Effector memory CD4-positive, alpha-beta T cell (primary cell): Measurements from ENCODE around the gene GFAP.
A peak's percentile ranks its signal among the peaks of the same experiment; 100 is the strongest.
"Not testable (repeated sequence)": the region's sequence is repeated elsewhere in the genome, so short reads cannot be mapped to it uniquely, and the experiment has no call there.

Experiments
- DNase-seq, 3 donors: peaks; one replicate each; pipeline ENCODE4 v3.0.0-alpha.2; 2020
- H3K27ac ChIP-seq: 2 replicates; pipeline ENCODE4 v1.7.0; 2013; ENCODE audit warnings: mild to moderate bottlenecking, low read length, moderate library complexity; ENCODE audit not compliant: insufficient read depth, poor library complexity, severe bottlenecking
- H3K27me3 ChIP-seq: replicated peaks from 2 replicates; pipeline ENCODE4 v1.7.0; 2013; ENCODE audit warnings: mild to moderate bottlenecking, low read length; ENCODE audit not compliant: insufficient read depth, control insufficient read depth, poor library complexity, severe bottlenecking
- H3K36me3 ChIP-seq: 2 replicates; pipeline ENCODE4 v1.7.0; 2013; ENCODE audit warnings: mild to moderate bottlenecking, low read length, moderate library complexity; ENCODE audit not compliant: control insufficient read depth, insufficient read depth
- H3K4me1 ChIP-seq: 2 replicates; pipeline ENCODE4 v1.7.0; 2013; ENCODE audit warnings: low read length, mild to moderate bottlenecking; ENCODE audit not compliant: control insufficient read depth, insufficient read depth, poor library complexity, severe bottlenecking
- H3K4me3 ChIP-seq: 2 replicates; pipeline ENCODE4 v1.7.0; 2013; ENCODE audit warnings: low read length, low read depth, mild to moderate bottlenecking; ENCODE audit not compliant: insufficient read depth, poor library complexity, severe bottlenecking
- H3K9me3 ChIP-seq: 2 replicates; pipeline ENCODE4 v1.7.0; 2013; ENCODE audit warnings: mild to moderate bottlenecking, low read length, moderate library complexity; ENCODE audit not compliant: control insufficient read depth

Gene GFAP

GRCh38 chr17:44947461-44948314, 32.4 kb upstream of the GFAP start, which contains the start of gene KIF18B:
KIF18B (minus strand) TSS chr17:44947773; CDS start chr17:44936344, 11,429 bp downstream.
- Histone ChIP-seq H3K36me3 (no peaks in the 10 kb centered on the region), H3K27me3 (no peaks in the 10 kb centered on the region), H3K4me1 (peaks cover 8% of the 10 kb centered on the region), H3K4me3 (peak within 1 kb of the TSS; percentile 78), H3K9me3 (no peaks in the 10 kb centered on the region), H3K27ac (peak within 1 kb of the TSS; percentile 54)
- peak; percentile 75 to 82 (median 79) for DNase-seq

GRCh38 chr17:44945652-44946051, 30.4 kb upstream of the GFAP start:
- not testable (repeated sequence) for H3K4me1 ChIP-seq, H3K4me3 ChIP-seq, H3K27me3 ChIP-seq, DNase-seq, H3K9me3 ChIP-seq, H3K36me3 ChIP-seq, H3K27ac ChIP-seq

GRCh38 chr17:44942456-44942855, 27.2 kb upstream of the GFAP start:
- Histone ChIP-seq H3K9me3 (no peaks in the 10 kb centered on the region), H3K36me3 (no peaks in the 10 kb centered on the region), H3K27me3 (no peaks in the 10 kb centered on the region), H3K27ac (no peak overlapping the region), H3K4me3 (no peak overlapping the region), H3K4me1 (peaks cover 8% of the 10 kb centered on the region)
- no peak for DNase-seq

GRCh38 chr17:44941712-44942331, 26.5 kb upstream of the GFAP start:
- Histone ChIP-seq H3K27ac (no peak overlapping the region), H3K4me3 (no peak overlapping the region), H3K36me3 (no peaks in the 10 kb centered on the region), H3K27me3 (no peaks in the 10 kb centered on the region), H3K9me3 (no peaks in the 10 kb centered on the region), H3K4me1 (peaks cover 1% of the 10 kb centered on the region)
- DNase-seq = no peak

- Histone ChIP-seq H3K4me3 (no peak overlapping the region), H3K27me3 (no peaks in the 10 kb centered on the region), H3K4me1 (no peaks in the 10 kb centered on the region), H3K36me3 (no peaks in the 10 kb centered on the region), H3K9me3 (no peaks in the 10 kb centered on the region), H3K27ac (no peak overlapping the region)
- DNase-seq = no peak
Measured at GRCh38 chr17:44940768-44941167, 25.5 kb upstream of the GFAP start.

GRCh38 chr17:44940317-44940716, 25.0 kb upstream of the GFAP start:
- no peaks in the 10 kb centered on the region for H3K4me1 ChIP-seq
- no peak overlapping the region for H3K27ac ChIP-seq
- H3K4me3 ChIP-seq = no peak overlapping the region
- H3K27me3 ChIP-seq = no peaks in the 10 kb centered on the region
- no peaks in the 10 kb centered on the region for H3K36me3 ChIP-seq
- no peak for DNase-seq
- no peaks in the 10 kb centered on the region for H3K9me3 ChIP-seq

- Histone ChIP-seq H3K4me3 (no peak overlapping the region), H3K27me3 (no peaks in the 10 kb centered on the region), H3K4me1 (no peaks in the 10 kb centered on the region), H3K36me3 (no peaks in the 10 kb centered on the region), H3K27ac (no peak overlapping the region), H3K9me3 (no peaks in the 10 kb centered on the region)
- DNase-seq = no peak
Measured at GRCh38 chr17:44935116-44935515, 19.8 kb upstream of the GFAP start.

- no peaks in the 10 kb centered on the region for H3K9me3 ChIP-seq
- H3K27me3 ChIP-seq = no peaks in the 10 kb centered on the region
- DNase-seq = no peak
- H3K4me1 ChIP-seq = no peaks in the 10 kb centered on the region
- H3K36me3 ChIP-seq = no peaks in the 10 kb centered on the region
- H3K4me3 ChIP-seq = no peak overlapping the region
- no peak overlapping the region for H3K27ac ChIP-seq
Measured at GRCh38 chr17:44934745-44935105, 19.4 kb upstream of the GFAP start.

GRCh38 chr17:44933824-44934744, 18.8 kb upstream of the GFAP start:
- H3K4me3 ChIP-seq = no peak overlapping the region
- DNase-seq = no peak
- H3K27ac ChIP-seq = no peak overlapping the region
- H3K27me3 ChIP-seq = no peaks in the 10 kb centered on the region
- H3K4me1 ChIP-seq = no peaks in the 10 kb centered on the region
- H3K36me3 ChIP-seq = no peaks in the 10 kb centered on the region
- no peaks in the 10 kb centered on the region for H3K9me3 ChIP-seq

- Histone ChIP-seq H3K27ac (no peak overlapping the region), H3K4me3 (no peak overlapping the region), H3K36me3 (no peaks in the 10 kb centered on the region)
Measured at GRCh38 chr17:44932787-44933097, 17.4 kb upstream of the GFAP start.

More at GRCh38 chr17:44932787-44933097, 17.4 kb upstream of the GFAP start:
- Histone ChIP-seq H3K4me1 (no peaks in the 10 kb centered on the region), H3K27me3 (no peaks in the 10 kb centered on the region), H3K9me3 (no peaks in the 10 kb centered on the region)
- DNase-seq = no peak
